NCI-H524 (cell line): ENCODE results near the gene CD81.
A peak's percentile ranks its signal among the peaks of the same experiment; 100 is the strongest.
"Not testable (repeated sequence)": the region's sequence is repeated elsewhere in the genome, so short reads cannot be mapped to it uniquely, and the experiment has no call there.

Experiments used
- DNase-seq, 2 experiments: peaks; one replicate each; lab custom pipeline; 2025; lab: John Stamatoyannopoulos, UW

Gene CD81

GRCh38 chr11:2376751-2377451, at the start of gene CD81:
Gene CD81, plus strand, starts transcription at chr11:2377310. Its CDS starts 240 bp downstream, at chr11:2377550.
- DNase-seq: peak in 1 of 2 experiments; percentile 12

GRCh38 chr11:2328021-2328420, 49.1 kb upstream of the CD81 start:
- no peak for DNase-seq

- DNase-seq: no peak
Measured at GRCh38 chr11:2328656-2329354, 48.3 kb upstream of the CD81 start.

GRCh38 chr11:2329551-2329950, 47.6 kb upstream of the CD81 start:
- no peak for DNase-seq

- DNase-seq: no peak
Measured at GRCh38 chr11:2330696-2331095, 46.4 kb upstream of the CD81 start.

GRCh38 chr11:2331404-2331803, 45.7 kb upstream of the CD81 start:
- no peak for DNase-seq

GRCh38 chr11:2332569-2332968, 44.5 kb upstream of the CD81 start:
- not testable (repeated sequence) for DNase-seq

- DNase-seq: not testable (repeated sequence)
Measured at GRCh38 chr11:2333486-2334205, 43.5 kb upstream of the CD81 start.

- not testable (repeated sequence) for DNase-seq
Measured at GRCh38 chr11:2335286-2335685, 41.8 kb upstream of the CD81 start.

- DNase-seq: not testable (repeated sequence)
Measured at GRCh38 chr11:2338760-2339159, 38.4 kb upstream of the CD81 start.

- DNase-seq: no peak
Measured at GRCh38 chr11:2342557-2342956, 34.6 kb upstream of the CD81 start.

- no peak for DNase-seq
Measured at GRCh38 chr11:2342981-2343380, 34.1 kb upstream of the CD81 start.

GRCh38 chr11:2343502-2343901, 33.6 kb upstream of the CD81 start:
- no peak for DNase-seq

- no peak for DNase-seq
Measured at GRCh38 chr11:2345050-2345449, 32.1 kb upstream of the CD81 start.

GRCh38 chr11:2346014-2346413, 31.1 kb upstream of the CD81 start:
- no peak for DNase-seq

GRCh38 chr11:2346586-2347307, 30.4 kb upstream of the CD81 start:
- DNase-seq: no peak

- no peak for DNase-seq
Measured at GRCh38 chr11:2347308-2347830, 29.7 kb upstream of the CD81 start.

GRCh38 chr11:2348986-2349385, 28.1 kb upstream of the CD81 start:
- DNase-seq: no peak

GRCh38 chr11:2351701-2352100, 25.4 kb upstream of the CD81 start:
- DNase-seq: no peak

- no peak for DNase-seq
Measured at GRCh38 chr11:2352420-2352819, 24.7 kb upstream of the CD81 start.

GRCh38 chr11:2355000-2355644, 22.0 kb upstream of the CD81 start:
- no peak for DNase-seq
